Measurements from ENCODE around the gene ZC2HC1C.
A peak's percentile ranks its signal among the peaks of the same experiment; 100 is the strongest.

DNA sequence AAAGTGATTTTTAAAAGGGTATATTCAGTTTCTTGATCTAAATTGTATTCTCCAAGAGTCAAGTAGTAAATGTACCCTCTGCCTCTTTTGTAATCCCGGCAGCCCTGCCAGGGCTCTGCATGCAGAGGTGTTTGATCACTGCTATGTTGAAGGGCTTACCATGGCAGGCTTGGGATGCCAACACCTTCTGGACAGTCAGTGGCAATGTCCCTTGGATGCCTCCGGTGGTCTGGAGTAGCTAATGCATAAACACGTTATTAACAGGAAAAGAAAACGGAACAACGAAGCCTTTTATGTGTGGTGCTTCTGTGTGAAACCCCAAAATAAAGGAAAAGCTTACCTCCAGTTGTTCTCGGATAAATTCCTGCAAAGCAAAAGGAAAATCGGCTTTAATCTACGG is 46.8 kb upstream of the ZC2HC1C start:
- TF ChIP-seq CTCF (IDR thresholded peaks at IDR 0.05 in 4 of 5, conservative IDR thresholded peaks at IDR 0.05 in 1 of 5) (peak in 3 of 5 experiments; percentile 17 to 44 (median 17)), POLR2A (IDR thresholded peaks at IDR 0.05) (no peak)
